Measurements from ENCODE around the gene BATF2. TPM values are rescaled to one million over a fixed set of nuclear protein-coding genes. Genes with fewer than 3 reads are reported as not detected.

Gene BATF2
- total and polyA plus RNA-seq, 10 of the 15 experiments (the other 5 are each of a cell fraction or from before 2014, with no cell fraction given) = 0.18 to 1.1 (median 0.38) TPM; not detected in 1

- H3K4me3 ChIP-seq = no peak overlapping the region
- ChIA-PET CTCF (interaction anchor here (0.6 to 1.1 kb wide), 3 partner anchors 13 to 366 kb away, joined by 3 to 4 read pairs (median 3); no protein-coding TSS in a partner anchor), SMC1A (ENCODE audit: uncharacterized antibody, unreplicated experiment) (no interaction called here), POLR2A (interaction anchor here (1.0 kb wide), 1 partner anchor 11 kb away, joined by 3 read pairs; no protein-coding TSS in a partner anchor), RAD21 (ENCODE audit: unreplicated experiment) (no interaction called here)
- H2AFZ ChIP-seq (ENCODE audit: control insufficient read depth, low read depth, low read length) = no peak overlapping the region
- intact Hi-C loops (cut with micrococcal nuclease; ENCODE audit: unreplicated experiment) = no loop called here
- WGBS (ENCODE audit: insufficient coverage, insufficient replicate concordance, low lambda C conversion rate, missing lambda C conversion rate) = 12% methylated on average over 4 of the region's 4 CpGs
- no peak overlapping the region for H3K27ac ChIP-seq (ENCODE audit: control insufficient read depth, insufficient read depth)
- H3K9ac ChIP-seq (ENCODE audit: control insufficient read depth, insufficient read depth, low read length) = no peak overlapping the region
- H3K4me1 ChIP-seq (ENCODE audit: control insufficient read depth, insufficient read depth, low read length) = no peaks in the 10 kb centered on the region
- ATAC-seq (no peak), DNase-seq (ENCODE audit: low read depth, low spot score) (no peak), FAIRE-seq (no peak)
- no TSS peak for BruUV-seq (replicated peaks)
- no peaks in the 10 kb centered on the region for H3K36me3 ChIP-seq (ENCODE audit: control insufficient read depth in 2 of 2, insufficient read depth in 2 of 2, low read length in 1 of 2)
- TF ChIP-seq USF1 (IDR thresholded peaks at IDR 0.05; ENCODE audit: borderline replicate concordance, extremely low read length, insufficient read depth, low read depth, low read length) (no peak), ESRRA (IDR thresholded peaks at IDR 0.05; ENCODE audit: low read length) (no peak), JUND (IDR thresholded peaks at IDR 0.05; ENCODE audit: low read depth, low read length) (no peak), RELA (IDR thresholded peaks at IDR 0.05; ENCODE audit: borderline replicate concordance, partially characterized antibody) (no peak), YY1 (IDR thresholded peaks at IDR 0.05; ENCODE audit: low read depth, low read length) (no peak), IKZF2 (IDR thresholded peaks at IDR 0.05) (no peak), IRF5 (IDR thresholded peaks at IDR 0.05; ENCODE audit: borderline replicate concordance) (no peak), ZBTB40 (IDR thresholded peaks at IDR 0.05; ENCODE audit: borderline replicate concordance) (no peak)
- no peaks in the 10 kb centered on the region for H3K9me3 ChIP-seq (replicated peaks; ENCODE audit: control insufficient read depth, insufficient read depth, low read length)
- 0 out of 2 replicates have a peak, but pooled peaks cover 2% of the 10 kb centered on the region for H4K20me1 ChIP-seq (ENCODE audit: control insufficient read depth, insufficient read depth)
- in situ Hi-C loops (cut with MboI) = no loop called here
- H3K79me2 ChIP-seq (ENCODE audit: control insufficient read depth, insufficient read depth, low read length) = no peaks in the 10 kb centered on the region
- no peaks in the 10 kb centered on the region for H3K27me3 ChIP-seq (replicated peaks in 1 of 2; ENCODE audit: control insufficient read depth in 2 of 2, insufficient read depth in 2 of 2, low read length in 1 of 2)
- H3K4me2 ChIP-seq (ENCODE audit: control insufficient read depth, insufficient read depth) = no peak overlapping the region
Observed at GRCh38 chr11:64951529-64951928, 45.2 kb downstream of the BATF2 start.
